GM20000 (cell line): ENCODE measurements around the gene FRMD6.

Source experiments
- DNase-seq: peaks from one replicate; pipeline ENCODE4 v3.0.0; 2012; ENCODE audit warnings: low spot score
- CTCF ChIP-seq: IDR thresholded peaks from 2 replicates; pipeline ENCODE4 v1.5.1; 2012; ENCODE audit warnings: mild to moderate bottlenecking, control low read depth; ENCODE audit errors: extremely low read depth, missing control alignments

The FRMD6 gene

GRCh38 chr14:51701951-51702350 is 50.2 kb downstream of the FRMD6 start:
- no peak for TF ChIP-seq CTCF
- no peak for DNase-seq

- TF ChIP-seq CTCF, result no peak
Measured at GRCh38 chr14:51703787-51704186, 52.1 kb downstream of the FRMD6 start.

DNA sequence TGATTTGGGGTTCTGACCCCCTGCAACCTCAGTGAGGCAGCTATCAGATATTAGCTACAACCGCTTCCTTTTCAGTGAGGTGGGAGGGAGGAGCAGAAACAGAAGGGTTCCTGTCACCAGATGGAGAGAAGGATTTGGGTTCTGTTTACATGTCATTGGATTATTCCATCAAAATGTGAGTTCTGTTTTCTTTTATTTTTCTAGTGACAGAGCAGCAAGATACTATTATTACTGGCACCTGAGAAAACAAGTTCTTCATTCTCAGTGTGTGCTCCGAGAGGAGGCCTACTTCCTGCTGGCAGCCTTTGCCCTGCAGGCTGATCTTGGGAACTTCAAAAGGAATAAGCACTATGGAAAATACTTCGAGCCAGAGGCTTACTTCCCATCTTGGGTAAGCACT is 52.8 kb downstream of the FRMD6 start:
- no peak for TF ChIP-seq CTCF
- no peak for DNase-seq

More at GRCh38 chr14:51703787-51704186, 52.1 kb downstream of the FRMD6 start:
- DNase-seq, result no peak

- TF ChIP-seq CTCF, result no peak
Measured at GRCh38 chr14:51707327-51707726, 55.6 kb downstream of the FRMD6 start.

DNA sequence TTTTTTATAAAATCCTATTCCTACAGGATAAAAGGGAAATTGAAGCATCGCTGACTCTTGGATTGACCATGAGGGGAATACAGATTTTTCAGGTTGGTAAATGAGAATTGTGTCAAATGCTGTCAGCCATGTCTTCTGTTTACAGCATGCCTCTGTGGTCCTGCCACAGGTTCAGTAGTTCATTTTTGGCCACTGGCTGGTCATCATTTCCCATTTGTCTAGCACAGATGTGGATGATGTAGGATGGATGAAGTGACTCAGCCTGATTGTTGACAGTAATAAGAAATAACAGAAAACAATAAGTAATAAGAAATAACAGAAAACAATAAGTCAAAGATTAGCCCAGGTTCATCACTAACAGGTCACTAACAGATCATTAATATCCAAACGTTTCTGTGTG is 59.8 kb downstream of the FRMD6 start:
- DNase-seq, result no peak
- TF ChIP-seq CTCF, result no peak

More at GRCh38 chr14:51707327-51707726, 55.6 kb downstream of the FRMD6 start:
- no peak for DNase-seq

DNA sequence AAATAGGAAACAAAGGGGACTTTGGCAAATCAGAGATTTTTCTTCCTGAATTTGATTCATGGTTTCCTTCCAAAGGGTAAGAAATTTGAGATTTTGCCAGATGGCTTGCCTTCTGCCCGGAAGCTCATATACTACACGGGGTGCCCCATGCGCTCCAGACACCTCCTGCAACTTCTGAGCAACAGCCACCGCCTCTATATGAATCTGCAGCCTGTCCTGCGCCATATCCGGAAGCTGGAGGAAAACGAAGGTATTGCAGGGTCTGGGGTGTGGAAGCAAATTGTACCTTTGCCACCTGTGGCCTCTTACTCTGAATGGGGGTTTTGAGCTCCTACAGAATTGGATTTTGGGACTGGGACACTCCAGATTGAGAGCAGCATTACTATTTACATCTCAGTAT is 63.5 kb downstream of the FRMD6 start:
- no peak for TF ChIP-seq CTCF
- DNase-seq, result no peak

GRCh38 chr14:51715742-51716141 is 64.0 kb downstream of the FRMD6 start:
- no peak for DNase-seq
- no peak for TF ChIP-seq CTCF
